Neural progenitor cell (in vitro differentiated cells): ENCODE results near the gene SH3BP5L. TPM values are rescaled to one million over a fixed set of nuclear protein-coding genes. Genes with fewer than 3 reads are reported as not detected.

Experiments
- DNase-seq: peaks from one replicate; pipeline ENCODE4 v3.0.0-alpha.2; 2016; ENCODE audit warnings: low spot score
- H2AFZ ChIP-seq: fragments of 200-600 bp; sonication (generic); replicated peaks from 2 replicates; pipeline ENCODE4 v1.6.1; 2016; ENCODE audit warnings: antibody characterized with exemption
- H3F3A ChIP-seq: fragments of 200-600 bp; sonication (generic); 2 replicates; pipeline ENCODE4 v1.6.1; 2016; ENCODE audit warnings: antibody characterized with exemption, low read depth
- H3K27ac ChIP-seq: fragments of 200-600 bp; sonication (generic); 2 replicates; pipeline ENCODE4 v1.5.1; 2016; ENCODE audit warnings: mild to moderate bottlenecking
- H3K27me3 ChIP-seq: fragments of 200-600 bp; sonication (generic); 2 replicates; pipeline ENCODE4 v1.6.1; 2016; ENCODE audit warnings: mild to moderate bottlenecking, moderate library complexity
- H3K36me3 ChIP-seq: fragments of 200-600 bp; sonication (generic); 2 replicates; pipeline ENCODE4 v1.5.1; 2016
- H3K4me1 ChIP-seq: fragments of 200-600 bp; sonication (generic); 2 replicates; pipeline ENCODE4 v1.6.1; 2016; ENCODE audit warnings: mixed run types
- H3K4me2 ChIP-seq: fragments of 200-600 bp; sonication (generic); 2 replicates; pipeline ENCODE4 v1.6.1; 2016
- H3K4me3 ChIP-seq: fragments of 200-600 bp; sonication (generic); 2 replicates; pipeline ENCODE4 v1.5.1; 2016
- H3K79me2 ChIP-seq: fragments of 200-600 bp; sonication (generic); 2 replicates; pipeline ENCODE4 v1.6.1; 2016; ENCODE audit warnings: low read depth
- H3K9ac ChIP-seq: fragments of 200-600 bp; sonication (generic); 2 replicates; pipeline ENCODE4 v1.6.1; 2016
- H3K9me3 ChIP-seq: fragments of 200-600 bp; sonication (generic); 2 replicates; pipeline ENCODE4 v1.5.1; 2016; ENCODE audit warnings: low read depth
- H4K20me1 ChIP-seq: fragments of 200-600 bp; sonication (generic); 2 replicates; pipeline ENCODE4 v1.6.1; 2016; ENCODE audit warnings: low read depth
- H3K27ac Mint-ChIP-seq: 3 replicates; pipeline ENCODE4 v1.8.0; 2021; ENCODE audit warnings: mixed read lengths
- H3K27me3 Mint-ChIP-seq: 2 replicates; pipeline ENCODE4 v1.8.0; 2022; ENCODE audit warnings: low read depth, mild to moderate bottlenecking, inconsistent platforms, moderate library complexity, mixed read lengths; ENCODE audit not compliant: insufficient read depth
- H3K36me3 Mint-ChIP-seq: 3 replicates; pipeline ENCODE4 v1.8.0; 2021; ENCODE audit warnings: mixed read lengths
- H3K4me1 Mint-ChIP-seq: 3 replicates; pipeline ENCODE4 v1.8.0; 2021; ENCODE audit warnings: mixed read lengths
- H3K4me3 Mint-ChIP-seq: 3 replicates; pipeline ENCODE4 v1.8.0; 2021; ENCODE audit warnings: mild to moderate bottlenecking, moderate library complexity, mixed read lengths
- H3K9me3 Mint-ChIP-seq: 3 replicates; pipeline ENCODE4 v1.8.0; 2020; ENCODE audit warnings: mixed read lengths
- EZH2 ChIP-seq: fragments of 200-600 bp; sonication (generic); IDR thresholded peaks from 2 replicates; pipeline ENCODE4 v1.6.1; 2017; ENCODE audit warnings: antibody characterized with exemption, mild to moderate bottlenecking, moderate library complexity
- EZH2phosphoT487 ChIP-seq: fragments of 200-600 bp; sonication (generic); IDR thresholded peaks from 2 replicates; pipeline ENCODE4 v1.6.1; 2017; ENCODE audit warnings: antibody characterized with exemption
- total RNA-seq: library from RNA; depleted of rRNA; stranded (reverse); fragments of >200 nt; gene quantifications from 2 replicates; pipeline ENCODE4 v1.2.3, GENCODE V29; 2015; ENCODE audit warnings: low replicate concordance
- TF ChIP-seq, protein P1 (sequence below): fragments of 200-600 bp; sonication (generic); IDR thresholded peaks from 2 replicates; pipeline ENCODE4 v1.5.1; 2017; ENCODE audit warnings: antibody characterized with exemption, mild to moderate bottlenecking

SH3BP5L gene
- total RNA-seq, 1 donor from 2014 or later = 9.6 TPM

DNA sequence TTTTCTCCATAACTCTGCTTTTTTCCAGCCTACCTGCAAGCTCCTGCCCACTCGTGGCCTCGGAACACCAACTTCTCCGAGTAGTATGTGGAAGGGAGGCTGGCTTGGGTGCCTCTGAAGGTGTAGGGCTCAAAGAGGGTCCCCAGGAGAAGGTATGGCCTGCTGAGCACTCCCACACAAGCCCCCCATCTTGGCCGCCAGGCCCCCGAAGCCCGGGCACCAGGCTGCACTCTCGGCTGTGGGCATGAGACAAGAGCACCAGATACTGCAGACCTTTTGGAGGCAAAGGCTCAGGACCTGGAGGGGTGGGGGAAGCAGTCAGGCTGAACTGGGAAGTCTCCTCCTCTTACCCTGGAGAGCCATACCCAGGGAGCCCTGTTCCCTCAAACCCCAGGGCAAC, 31.5 kb upstream of the SH3BP5L start:
- Mint-ChIP-seq H3K36me3 (peaks cover 16% of the 10 kb centered on the region), H3K9me3 (no peaks in the 10 kb centered on the region), H3K4me3 (peak overlapping the region; percentile 93), H3K27me3 (peaks cover 10% of the 10 kb centered on the region), H3K27ac (peak overlapping the region; percentile 61), H3K4me1 (peaks cover 22% of the 10 kb centered on the region)
- Histone ChIP-seq H2AFZ (no peak overlapping the region), H3K27me3 (peaks cover 24% of the 10 kb centered on the region), H3K9me3 (no peaks in the 10 kb centered on the region), H3K4me1 (peaks cover 11% of the 10 kb centered on the region), H3K27ac (no peak overlapping the region), H3K4me2 (peak overlapping the region; percentile 85), H3F3A (peaks cover 8% of the 10 kb centered on the region), H3K79me2 (peaks cover 13% of the 10 kb centered on the region), H3K36me3 (no peaks in the 10 kb centered on the region), H3K4me3 (peak overlapping the region; percentile 53), H3K9ac (no peak overlapping the region), H4K20me1 (no peaks in the 10 kb centered on the region)
- TF ChIP-seq EZH2 = no peak
- TF ChIP-seq EZH2phosphoT487 = no peak
- TF ChIP-seq, protein P1, sequence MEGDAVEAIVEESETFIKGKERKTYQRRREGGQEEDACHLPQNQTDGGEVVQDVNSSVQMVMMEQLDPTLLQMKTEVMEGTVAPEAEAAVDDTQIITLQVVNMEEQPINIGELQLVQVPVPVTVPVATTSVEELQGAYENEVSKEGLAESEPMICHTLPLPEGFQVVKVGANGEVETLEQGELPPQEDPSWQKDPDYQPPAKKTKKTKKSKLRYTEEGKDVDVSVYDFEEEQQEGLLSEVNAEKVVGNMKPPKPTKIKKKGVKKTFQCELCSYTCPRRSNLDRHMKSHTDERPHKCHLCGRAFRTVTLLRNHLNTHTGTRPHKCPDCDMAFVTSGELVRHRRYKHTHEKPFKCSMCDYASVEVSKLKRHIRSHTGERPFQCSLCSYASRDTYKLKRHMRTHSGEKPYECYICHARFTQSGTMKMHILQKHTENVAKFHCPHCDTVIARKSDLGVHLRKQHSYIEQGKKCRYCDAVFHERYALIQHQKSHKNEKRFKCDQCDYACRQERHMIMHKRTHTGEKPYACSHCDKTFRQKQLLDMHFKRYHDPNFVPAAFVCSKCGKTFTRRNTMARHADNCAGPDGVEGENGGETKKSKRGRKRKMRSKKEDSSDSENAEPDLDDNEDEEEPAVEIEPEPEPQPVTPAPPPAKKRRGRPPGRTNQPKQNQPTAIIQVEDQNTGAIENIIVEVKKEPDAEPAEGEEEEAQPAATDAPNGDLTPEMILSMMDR = no peak
- no peak for DNase-seq

DNA sequence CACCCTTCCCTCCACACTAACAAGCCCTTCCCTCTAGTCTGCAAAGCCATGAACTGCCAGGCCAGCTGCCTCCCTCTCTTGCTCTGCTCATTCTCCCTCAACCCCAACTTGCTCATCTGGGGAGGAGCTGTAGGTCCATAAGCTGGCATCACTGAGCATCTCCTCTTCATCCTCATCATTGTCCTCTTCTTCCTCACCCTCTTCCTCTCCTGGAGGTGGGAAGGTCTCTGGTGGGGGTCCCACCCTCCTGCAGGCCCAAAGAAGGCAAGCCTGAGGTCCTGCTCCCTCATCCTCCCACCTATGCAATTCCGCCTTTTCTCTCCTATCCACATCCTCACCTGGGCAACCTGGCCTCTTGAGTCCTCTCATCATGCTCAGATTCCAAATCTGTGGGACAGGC, 30.5 kb upstream of the SH3BP5L start:
- H4K20me1 ChIP-seq = peaks cover under 1% of the 10 kb centered on the region
- peaks cover 11% of the 10 kb centered on the region for H3K4me1 ChIP-seq
- H3K4me2 ChIP-seq = peak overlapping the region; percentile 85
- H3K36me3 ChIP-seq = no peaks in the 10 kb centered on the region
- H3F3A ChIP-seq = peaks cover 8% of the 10 kb centered on the region
- peak overlapping the region; percentile 27 for H3K4me3 Mint-ChIP-seq
- no peak overlapping the region for H2AFZ ChIP-seq
- H3K9me3 Mint-ChIP-seq = no peaks in the 10 kb centered on the region
- TF ChIP-seq EZH2 (no peak), EZH2phosphoT487 (no peak)
- TF ChIP-seq, protein P1 = no peak
- no peak for DNase-seq
- H3K9ac ChIP-seq = no peak overlapping the region
- peak overlapping the region; percentile 42 for H3K27ac Mint-ChIP-seq
- no peaks in the 10 kb centered on the region for H3K9me3 ChIP-seq
- no peak overlapping the region for H3K4me3 ChIP-seq
- H3K4me1 Mint-ChIP-seq = peaks cover 22% of the 10 kb centered on the region
- H3K27ac ChIP-seq = no peak overlapping the region
- H3K27me3 ChIP-seq = peaks cover 14% of the 10 kb centered on the region
- peaks cover 13% of the 10 kb centered on the region for H3K79me2 ChIP-seq
- peaks cover 10% of the 10 kb centered on the region for H3K27me3 Mint-ChIP-seq
- H3K36me3 Mint-ChIP-seq = peaks cover 16% of the 10 kb centered on the region

DNA sequence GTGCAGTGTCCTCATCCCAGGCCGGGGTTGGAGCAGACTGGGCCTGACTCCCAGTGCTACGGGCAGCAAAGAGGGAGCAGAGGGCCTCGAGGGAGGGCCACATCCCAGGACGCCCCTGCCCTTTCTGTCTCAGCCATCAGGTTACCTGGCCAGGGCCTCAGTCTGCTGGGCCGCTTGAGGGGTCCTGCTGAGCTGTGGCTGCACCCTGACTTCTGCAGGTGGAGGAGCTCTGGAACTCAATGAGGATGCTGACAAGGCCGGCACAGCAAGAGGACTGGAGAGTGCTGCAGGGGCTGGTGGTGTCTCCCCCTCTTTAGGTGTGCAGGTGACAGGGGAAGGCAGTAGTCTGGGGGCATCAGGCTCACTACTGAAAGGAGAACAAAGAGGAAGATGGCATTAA, 29.9 kb upstream of the SH3BP5L start:
- peaks cover 8% of the 10 kb centered on the region for H3K27me3 ChIP-seq
- Mint-ChIP-seq H3K27me3 (peaks cover 10% of the 10 kb centered on the region), H3K27ac (no peak overlapping the region), H3K9me3 (no peaks in the 10 kb centered on the region), H3K4me3 (no peak overlapping the region), H3K4me1 (peaks cover 22% of the 10 kb centered on the region), H3K36me3 (peaks cover 16% of the 10 kb centered on the region)
- H3K36me3 ChIP-seq = no peaks in the 10 kb centered on the region
- H3K9ac ChIP-seq = no peak overlapping the region
- H3K4me2 ChIP-seq = no peak overlapping the region
- no peaks in the 10 kb centered on the region for H3K9me3 ChIP-seq
- H4K20me1 ChIP-seq = peaks cover 2% of the 10 kb centered on the region
- TF ChIP-seq, protein P1 = no peak
- TF ChIP-seq EZH2 (no peak), EZH2phosphoT487 (no peak)
- no peak overlapping the region for H3K27ac ChIP-seq
- H3K4me1 ChIP-seq = peaks cover 11% of the 10 kb centered on the region
- H3K4me3 ChIP-seq = no peak overlapping the region
- H3F3A ChIP-seq = peaks cover 8% of the 10 kb centered on the region
- no peak overlapping the region for H2AFZ ChIP-seq
- DNase-seq = no peak
- peaks cover 13% of the 10 kb centered on the region for H3K79me2 ChIP-seq
